A673 (cell line): ENCODE results near the gene PPARA. TPM values are rescaled to one million over a fixed set of nuclear protein-coding genes. Genes with fewer than 3 reads are reported as not detected.

ENCODE experiments used
- BruUV-seq: library from RNA; stranded (reverse); fragments of 400-500 nt; replicated peaks from 2 replicates; lab custom pipeline; 2021; lab: Mats Ljungman, UMichigan
- CTCF ChIA-PET: fragments of 300-600 bp; sonication (Branson Sonifier 250); formaldehyde crosslinking; loops from one replicate; lab custom pipeline; 2022; ENCODE audit warnings: antibody characterized with exemption; lab: Charles Lee
- POLR2A ChIA-PET: fragments of 300-600 bp; sonication (Branson Sonifier 250); formaldehyde crosslinking; loops from one replicate; lab custom pipeline; 2022; ENCODE audit warnings: antibody characterized with exemption; ENCODE audit not compliant: low non-redundant PET; lab: Charles Lee
- DNase-seq: peaks from one replicate; pipeline ENCODE4 v3.0.0-alpha.2; 2015; ENCODE audit warnings: low spot score
- H3K27ac ChIP-seq: fragments of 200-600 bp; sonication (generic); 2 replicates; pipeline ENCODE4 v1.5.1; 2016; ENCODE audit warnings: mixed run types, low read depth, mild to moderate bottlenecking, mixed read lengths, antibody characterized with exemption, low read length; ENCODE audit not compliant: poor library complexity, severe bottlenecking
- H3K27me3 ChIP-seq: fragments of 200-600 bp; sonication (generic); replicated peaks from 2 replicates; pipeline ENCODE4 v1.6.1; 2017; ENCODE audit warnings: mixed run types, low read depth, mild to moderate bottlenecking, mixed read lengths, antibody characterized with exemption, low read length; ENCODE audit not compliant: insufficient read depth, poor library complexity
- H3K36me3 ChIP-seq: fragments of 200-600 bp; sonication (generic); 2 replicates; pipeline ENCODE4 v1.6.1; 2016; ENCODE audit warnings: mixed run types, mild to moderate bottlenecking, mixed read lengths, antibody characterized with exemption, low read length; ENCODE audit not compliant: insufficient read depth, poor library complexity, severe bottlenecking
- H3K4me1 ChIP-seq: fragments of 200-600 bp; sonication (generic); 2 replicates; pipeline ENCODE4 v1.6.1; 2017; ENCODE audit warnings: mixed run types, mild to moderate bottlenecking, mixed read lengths, antibody characterized with exemption, low read length; ENCODE audit not compliant: insufficient read depth, poor library complexity, severe bottlenecking
- H3K4me3 ChIP-seq: fragments of 200-600 bp; sonication (generic); 2 replicates; pipeline ENCODE4 v1.5.1; 2016; ENCODE audit warnings: low read depth, mixed run types, mild to moderate bottlenecking, mixed read lengths, low read length; ENCODE audit not compliant: poor library complexity, severe bottlenecking
- H3K9me3 ChIP-seq: fragments of 200-600 bp; sonication (generic); 2 replicates; pipeline ENCODE4 v1.6.1; 2016; ENCODE audit warnings: mixed run types, low read depth, mild to moderate bottlenecking, mixed read lengths, antibody characterized with exemption, low read length; ENCODE audit not compliant: poor library complexity, severe bottlenecking
- EZH2 ChIP-seq: fragments of 200-600 bp; sonication (generic); IDR thresholded peaks from 2 replicates; pipeline ENCODE4 v1.6.1; 2017; ENCODE audit warnings: borderline replicate concordance, low read depth, mild to moderate bottlenecking, mixed read lengths, antibody characterized with exemption, low read length; ENCODE audit not compliant: poor library complexity, severe bottlenecking
- intact Hi-C: fragments of 100-400 bp; cut with micrococcal nuclease; formaldehyde crosslinking; loops from one replicate; pipeline ENCODE4 v1.10.0; 2022; ENCODE audit not compliant: unreplicated experiment
- total RNA-seq: library from RNA; stranded (reverse); gene quantifications from 2 replicates; pipeline ENCODE4 v1.2.3, GENCODE V29; 2021
- TF ChIP-seq, protein P1 (sequence below): fragments of 300-800, 200-600 bp; sonication (generic); conservative IDR thresholded peaks from 2 replicates; pipeline ENCODE4 v1.5.1; 2017; ENCODE audit warnings: low read depth, mild to moderate bottlenecking, antibody characterized with exemption, low read length, moderate library complexity, mixed read lengths

Gene PPARA
- total RNA-seq, 1 experiment from 2014 or later: 2.0 TPM

DNA sequence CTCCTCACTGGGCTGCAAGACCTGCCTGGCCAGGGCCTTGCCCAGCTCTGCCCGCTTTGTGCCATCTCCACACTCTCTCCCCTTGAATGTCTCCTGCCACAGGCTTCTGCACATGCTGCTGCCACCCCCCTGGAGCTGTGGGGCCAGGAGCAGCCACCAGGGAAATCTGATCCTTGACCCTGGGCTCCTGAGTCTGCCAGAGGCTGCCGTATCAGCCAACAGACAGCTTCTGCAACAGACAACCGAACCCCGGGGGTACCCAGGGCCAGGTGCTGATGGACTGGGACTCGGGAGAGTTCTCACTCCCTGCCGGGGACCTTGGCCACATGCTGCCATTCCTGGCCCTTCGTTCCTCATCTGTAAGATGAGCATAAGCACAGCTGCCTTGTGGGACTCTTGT is 3.3 kb upstream of the PPARA start:
- no peak for DNase-seq
- H3K36me3 ChIP-seq: no peaks in the 10 kb centered on the region
- peaks cover 14% of the 10 kb centered on the region for H3K27me3 ChIP-seq
- H3K4me1 ChIP-seq: peaks cover 10% of the 10 kb centered on the region
- no peak overlapping the region for H3K27ac ChIP-seq
- POLR2A ChIA-PET: no interaction called here
- H3K9me3 ChIP-seq: no peaks in the 10 kb centered on the region
- TF ChIP-seq, protein P1, sequence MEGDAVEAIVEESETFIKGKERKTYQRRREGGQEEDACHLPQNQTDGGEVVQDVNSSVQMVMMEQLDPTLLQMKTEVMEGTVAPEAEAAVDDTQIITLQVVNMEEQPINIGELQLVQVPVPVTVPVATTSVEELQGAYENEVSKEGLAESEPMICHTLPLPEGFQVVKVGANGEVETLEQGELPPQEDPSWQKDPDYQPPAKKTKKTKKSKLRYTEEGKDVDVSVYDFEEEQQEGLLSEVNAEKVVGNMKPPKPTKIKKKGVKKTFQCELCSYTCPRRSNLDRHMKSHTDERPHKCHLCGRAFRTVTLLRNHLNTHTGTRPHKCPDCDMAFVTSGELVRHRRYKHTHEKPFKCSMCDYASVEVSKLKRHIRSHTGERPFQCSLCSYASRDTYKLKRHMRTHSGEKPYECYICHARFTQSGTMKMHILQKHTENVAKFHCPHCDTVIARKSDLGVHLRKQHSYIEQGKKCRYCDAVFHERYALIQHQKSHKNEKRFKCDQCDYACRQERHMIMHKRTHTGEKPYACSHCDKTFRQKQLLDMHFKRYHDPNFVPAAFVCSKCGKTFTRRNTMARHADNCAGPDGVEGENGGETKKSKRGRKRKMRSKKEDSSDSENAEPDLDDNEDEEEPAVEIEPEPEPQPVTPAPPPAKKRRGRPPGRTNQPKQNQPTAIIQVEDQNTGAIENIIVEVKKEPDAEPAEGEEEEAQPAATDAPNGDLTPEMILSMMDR: no peak
- no peak for TF ChIP-seq EZH2
- CTCF ChIA-PET: no interaction called here
- intact Hi-C loops: no loop called here
- BruUV-seq: no TSS peak
- H3K4me3 ChIP-seq: no peak overlapping the region

DNA sequence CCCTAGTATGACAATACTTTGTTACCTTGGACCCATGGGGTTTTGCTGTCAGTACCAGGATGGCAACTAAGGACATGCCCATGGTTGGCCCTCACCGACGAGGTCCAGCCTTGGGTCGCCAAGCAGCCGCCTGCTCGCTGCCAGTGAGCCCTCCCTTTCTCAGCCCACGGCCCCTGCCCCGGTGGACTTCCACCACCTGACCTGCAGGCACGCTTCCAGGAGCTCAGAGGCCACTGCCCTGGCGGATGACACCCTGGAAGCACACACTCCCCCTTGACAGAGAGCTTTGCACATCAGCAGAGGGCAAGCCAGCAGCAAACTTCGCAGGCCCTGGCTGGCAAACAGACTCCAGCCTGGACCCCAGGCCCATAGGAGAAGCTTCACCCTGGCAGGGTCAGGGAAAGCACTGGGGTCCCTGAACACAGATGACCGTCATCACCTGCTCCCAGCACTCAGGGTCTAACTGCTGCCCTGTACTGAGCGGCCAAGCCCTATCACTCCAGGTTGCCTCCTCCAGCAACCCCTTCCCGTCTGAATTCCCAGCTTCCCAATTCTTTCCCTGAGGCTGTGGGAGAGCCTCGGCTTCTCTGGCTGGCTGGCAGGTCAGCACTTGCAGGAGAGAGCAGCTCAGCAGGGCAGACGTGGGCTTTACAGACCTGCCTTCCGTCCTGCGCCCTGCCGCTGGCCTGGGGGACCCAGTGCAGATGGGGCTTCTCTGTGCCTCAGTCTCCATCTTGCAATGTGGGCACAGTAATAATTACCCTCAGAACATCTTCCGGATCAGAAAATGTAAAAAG is 2.7 kb upstream of the PPARA start:
- POLR2A ChIA-PET: interaction anchor here (0.5 kb wide), 1 partner anchor 188 kb away, joined by 5 read pairs; the partner anchor contains the start of gene TRMU
- CTCF ChIA-PET: interaction anchor here (0.5 kb wide), 1 partner anchor 142 kb away, joined by 7 read pairs; no protein-coding TSS in a partner anchor
- TF ChIP-seq EZH2: no peak
- TF ChIP-seq, protein P1: no peak
- Histone ChIP-seq H3K27ac (no peak overlapping the region), H3K36me3 (no peaks in the 10 kb centered on the region), H3K9me3 (no peaks in the 10 kb centered on the region), H3K4me1 (peaks cover 13% of the 10 kb centered on the region), H3K4me3 (no peak overlapping the region), H3K27me3 (peaks cover 14% of the 10 kb centered on the region)
- intact Hi-C loops: no loop called here
- DNase-seq: no peak
- no TSS peak for BruUV-seq

- TF ChIP-seq EZH2: no peak
- TF ChIP-seq, protein P1: no peak
- no peaks in the 10 kb centered on the region for H3K9me3 ChIP-seq
- ChIA-PET POLR2A (interaction anchor here (0.5 kb wide), 1 partner anchor 187 kb away, joined by 5 read pairs; the partner anchor contains the start of gene TRMU), CTCF (no interaction called here)
- peaks cover 13% of the 10 kb centered on the region for H3K4me1 ChIP-seq
- intact Hi-C loops: no loop called here
- H3K4me3 ChIP-seq: no peak overlapping the region
- H3K27ac ChIP-seq: no peak overlapping the region
- H3K27me3 ChIP-seq: peaks cover 14% of the 10 kb centered on the region
- no peak for DNase-seq
- H3K36me3 ChIP-seq: no peaks in the 10 kb centered on the region
- no TSS peak for BruUV-seq
Measured at GRCh38 chr22:46148336-46148735, 2.0 kb upstream of the PPARA start.
